K562 (cell line): ENCODE data around the gene TP53I3. TPM values are rescaled to one million over a fixed set of nuclear protein-coding genes. Genes with fewer than 3 reads are reported as not detected.

ENCODE experiments used
- CBX8 ChIP-seq: fragments of 200-600 bp; sonication (generic); IDR thresholded peaks from 2 replicates; pipeline ENCODE4 v1.6.1; 2012; ENCODE audit warnings: borderline replicate concordance, mixed run types, low read depth, mild to moderate bottlenecking, moderate library complexity, mixed read lengths, low read length, control low read depth, inconsistent platforms; ENCODE audit not compliant: poor library complexity, severe bottlenecking; ENCODE audit errors: extremely low read depth
- DPF2 ChIP-seq: fragments of 450-650 bp; IDR thresholded peaks from 2 replicates; pipeline ENCODE4 v1.6.1; 2016
- FOXA1 ChIP-seq: fragments of 450-650 bp; IDR thresholded peaks from 2 replicates; pipeline ENCODE4 v1.6.1; 2016; ENCODE audit warnings: mild to moderate bottlenecking, borderline replicate concordance
- FOXJ3 ChIP-seq: sonication (generic); formaldehyde crosslinking; IDR thresholded peaks from 2 replicates; pipeline ENCODE4 v1.4.0; 2020; ENCODE audit warnings: mild to moderate bottlenecking, missing genetic modification reagents
- GABPB1 ChIP-seq: sonication (generic); formaldehyde crosslinking; IDR thresholded peaks from 2 replicates; pipeline ENCODE4 v1.8.0; 2022; ENCODE audit warnings: mild to moderate bottlenecking, missing genetic modification reagents
- LEF1 ChIP-seq: fragments of 450-650 bp; IDR thresholded peaks from 2 replicates; pipeline ENCODE4 v1.6.1; 2016; ENCODE audit warnings: mild to moderate bottlenecking
- MED1 ChIP-seq: sonication (generic); formaldehyde crosslinking; IDR thresholded peaks from 2 replicates; pipeline ENCODE4 v1.8.1; 2023; ENCODE audit warnings: missing genetic modification reagents, borderline replicate concordance
- MEF2D ChIP-seq: conservative IDR thresholded peaks from 2 replicates; pipeline ENCODE4 v1.6.1; 2016; ENCODE audit warnings: low read depth, missing genetic modification characterization, missing compliant biosample characterization
- PTRF ChIP-seq: fragments of 450-650 bp; IDR thresholded peaks from 2 replicates; pipeline ENCODE4 v1.6.1; 2016; ENCODE audit warnings: mild to moderate bottlenecking, missing genetic modification characterization, missing compliant biosample characterization
- SMAD2 ChIP-seq: fragments of 150-350 bp; IDR thresholded peaks from 2 replicates; pipeline ENCODE4 v1.6.1; 2014; ENCODE audit warnings: low read depth, mild to moderate bottlenecking, low read length
- SNIP1 ChIP-seq: fragments of 450-650 bp; IDR thresholded peaks from 2 replicates; pipeline ENCODE4 v1.7.1; 2017; ENCODE audit warnings: low read depth, mild to moderate bottlenecking
- TAF9B ChIP-seq: fragments of 450-650 bp; IDR thresholded peaks from 2 replicates; pipeline ENCODE4 v1.6.1; 2018; ENCODE audit warnings: mild to moderate bottlenecking; ENCODE audit not compliant: partially characterized antibody
- ZNF143 ChIP-seq: sonication (generic); formaldehyde crosslinking; IDR thresholded peaks from 2 replicates; pipeline ENCODE4 v1.9.0; 2022; ENCODE audit warnings: mild to moderate bottlenecking, missing genetic modification reagents
- ZNF384 ChIP-seq: IDR thresholded peaks from 2 replicates; pipeline ENCODE4 v1.6.1; 2012; ENCODE audit warnings: low read depth, low read length, improper control_type of control experiment
- ZNF408 ChIP-seq: fragments of 250-450 bp; sonication (Bioruptor Pico); IDR thresholded peaks from 2 replicates; pipeline ENCODE4 v1.4.0; 2020; ENCODE audit warnings: low read depth, mild to moderate bottlenecking, moderate library complexity
- ZNF551 ChIP-seq: fragments of 250-450 bp; sonication (Bioruptor Pico); IDR thresholded peaks from 2 replicates; pipeline ENCODE4 v1.5.0; 2021; ENCODE audit warnings: mild to moderate bottlenecking, moderate library complexity
- ZNF785 ChIP-seq: fragments of 250-450 bp; sonication (Bioruptor Pico); IDR thresholded peaks from 2 replicates; pipeline ENCODE4 v1.4.0; 2020; ENCODE audit warnings: mild to moderate bottlenecking
- polyA plus RNA-seq, 8 experiments: library from polyadenylated mRNA; depleted of rRNA in 4 of 8; stranded (reverse) in 5 of 8; unstranded in 3 of 8; fragments of >200 nt; fragmentation: Nextera tagmentation in 2 of 8; fragmentation: Illumina TruSeq in 1 of 8; extraction: Ambion mirVana in 2 of 8; extraction: Trizol in 1 of 8; gene quantifications; 2 replicates each; pipeline versions ENCODE4 v1.2.1 to v1.2.3, GENCODE V29; 2011 to 2014; ENCODE audit warnings: inconsistent platforms in 1 of 8, missing spikeins in 1 of 8
- total RNA-seq, 7 experiments: library from RNA; depleted of rRNA in 6 of 7; stranded (reverse); fragments of >200 nt in 6 of 7; fragmentation: Illumina TruSeq in 2 of 7; extraction: Trizol in 2 of 7; gene quantifications; 2 replicates each; pipeline versions ENCODE4 v1.2.1 to v1.2.3, GENCODE V29; 2011 to 2021; ENCODE audit warnings: low replicate concordance in 1 of 7
- TF ChIP-seq, protein P1 (sequence below): fragments of 250-450 bp; sonication (Bioruptor Pico); IDR thresholded peaks from 2 replicates; pipeline ENCODE4 v1.8.0; 2021; ENCODE audit warnings: borderline replicate concordance, mild to moderate bottlenecking, moderate library complexity; ENCODE audit not compliant: poor library complexity, severe bottlenecking
- TF ChIP-seq, protein P2 (sequence below): fragments of 450-650 bp; IDR thresholded peaks from 2 replicates; pipeline ENCODE4 v1.6.1; 2016; ENCODE audit warnings: antibody characterized with exemption
- TF ChIP-seq, protein P3 (sequence below): fragments of 450-650 bp; IDR thresholded peaks from 2 replicates; pipeline ENCODE4 v1.6.1; 2018; ENCODE audit warnings: mild to moderate bottlenecking, low read depth; ENCODE audit not compliant: partially characterized antibody
- TF ChIP-seq, protein P4 (sequence below): fragments of 450-650 bp; formaldehyde crosslinking; IDR thresholded peaks from 2 replicates; pipeline ENCODE4 v1.4.0; 2020; ENCODE audit warnings: mild to moderate bottlenecking, moderate library complexity
- TF ChIP-seq, protein P5 (sequence below), 2 experiments: fragments of 250-450 bp in 1 of 2; fragments of 450-650 bp in 1 of 2; sonication (Bioruptor Pico) in 1 of 2; IDR thresholded peaks; 2 replicates each; pipeline versions ENCODE4 v1.6.1 to v1.8.0; 2016 to 2021; ENCODE audit warnings: mild to moderate bottlenecking in 2 of 2, moderate library complexity in 2 of 2, missing compliant biosample characterization in 1 of 2, missing genetic modification characterization in 1 of 2

Gene TP53I3
- total and polyA plus RNA-seq, 9 of the 15 experiments (the other 6 are each of a cell fraction or from before 2014, with no cell fraction given) = 0.65 to 9.5 (median 5.6) TPM

DNA sequence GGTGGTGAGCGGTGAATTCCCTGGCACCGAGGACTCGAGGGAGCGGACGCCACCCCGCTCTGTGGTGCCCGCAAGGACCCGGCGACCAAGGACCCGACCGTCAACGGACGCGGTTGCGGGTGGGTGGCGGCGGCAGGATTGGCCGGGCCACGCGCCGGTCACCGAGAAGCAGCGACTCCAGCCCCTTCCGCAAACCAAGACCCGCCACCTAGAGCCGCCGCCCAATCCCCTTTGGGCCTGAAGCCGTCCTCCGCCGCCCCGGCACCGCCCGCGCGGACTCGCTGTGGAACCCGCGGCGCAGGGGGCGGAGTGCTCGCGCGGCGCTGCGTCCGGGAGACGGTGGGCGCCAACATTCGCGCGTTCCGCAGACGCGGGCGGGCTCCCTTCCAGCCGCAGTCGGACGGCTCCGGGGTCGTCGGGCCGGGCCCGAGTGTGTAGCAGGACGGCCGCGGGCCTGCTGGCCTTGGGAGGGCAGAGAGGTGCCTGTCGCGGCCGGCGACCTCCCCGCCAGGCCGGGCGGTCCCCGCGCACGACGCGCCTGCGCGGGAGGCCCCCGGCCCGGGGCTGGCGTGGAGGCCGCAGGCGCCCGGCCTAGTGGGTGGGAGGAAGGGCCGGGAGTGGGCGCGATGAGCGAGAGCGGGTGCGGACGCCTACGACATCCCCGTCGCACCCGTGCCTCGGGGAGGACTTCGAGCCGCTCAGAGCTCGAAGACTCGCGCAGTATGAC lies 38.7 kb upstream of the TP53I3 start, which contains the start of the genes FAM228B and PFN4 (continued):
- TF ChIP-seq, protein P1, sequence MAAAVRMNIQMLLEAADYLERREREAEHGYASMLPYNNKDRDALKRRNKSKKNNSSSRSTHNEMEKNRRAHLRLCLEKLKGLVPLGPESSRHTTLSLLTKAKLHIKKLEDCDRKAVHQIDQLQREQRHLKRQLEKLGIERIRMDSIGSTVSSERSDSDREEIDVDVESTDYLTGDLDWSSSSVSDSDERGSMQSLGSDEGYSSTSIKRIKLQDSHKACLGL (CRISPR knock-in tag) = no peak
- TF ChIP-seq ZNF143 (CRISPR knock-in tag) (0 out of 2 replicates have a peak, but pooled peaks have one; percentile 9), FOXJ3 (CRISPR knock-in tag) (no peak), GABPB1 (CRISPR knock-in tag) (peak; percentile 82), TAF9B (no peak), PTRF (tag) (no peak), MEF2D (tag) (no peak), ZNF408 (CRISPR knock-in tag) (no peak), CBX8 (no peak), DPF2 (no peak), FOXA1 (no peak), LEF1 (no peak), ZNF785 (CRISPR knock-in tag) (no peak), SNIP1 (no peak), ZNF551 (CRISPR knock-in tag) (no peak), ZNF384 (no peak), MED1 (no peak), SMAD2 (no peak)
- TF ChIP-seq, protein P2, sequence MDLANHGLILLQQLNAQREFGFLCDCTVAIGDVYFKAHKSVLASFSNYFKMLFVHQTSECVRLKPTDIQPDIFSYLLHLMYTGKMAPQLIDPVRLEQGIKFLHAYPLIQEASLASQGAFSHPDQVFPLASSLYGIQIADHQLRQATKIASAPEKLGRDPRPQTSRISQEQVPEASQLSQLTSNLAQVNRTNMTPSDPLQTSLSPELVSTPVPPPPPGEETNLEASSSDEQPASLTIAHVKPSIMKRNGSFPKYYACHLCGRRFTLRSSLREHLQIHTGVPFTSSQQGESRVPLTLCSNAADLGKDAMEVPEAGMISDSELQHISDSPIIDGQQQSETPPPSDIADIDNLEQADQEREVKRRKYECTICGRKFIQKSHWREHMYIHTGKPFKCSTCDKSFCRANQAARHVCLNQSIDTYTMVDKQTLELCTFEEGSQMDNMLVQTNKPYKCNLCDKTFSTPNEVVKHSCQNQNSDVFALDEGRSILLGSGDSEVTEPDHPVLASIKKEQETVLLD = no peak
- TF ChIP-seq, protein P3, sequence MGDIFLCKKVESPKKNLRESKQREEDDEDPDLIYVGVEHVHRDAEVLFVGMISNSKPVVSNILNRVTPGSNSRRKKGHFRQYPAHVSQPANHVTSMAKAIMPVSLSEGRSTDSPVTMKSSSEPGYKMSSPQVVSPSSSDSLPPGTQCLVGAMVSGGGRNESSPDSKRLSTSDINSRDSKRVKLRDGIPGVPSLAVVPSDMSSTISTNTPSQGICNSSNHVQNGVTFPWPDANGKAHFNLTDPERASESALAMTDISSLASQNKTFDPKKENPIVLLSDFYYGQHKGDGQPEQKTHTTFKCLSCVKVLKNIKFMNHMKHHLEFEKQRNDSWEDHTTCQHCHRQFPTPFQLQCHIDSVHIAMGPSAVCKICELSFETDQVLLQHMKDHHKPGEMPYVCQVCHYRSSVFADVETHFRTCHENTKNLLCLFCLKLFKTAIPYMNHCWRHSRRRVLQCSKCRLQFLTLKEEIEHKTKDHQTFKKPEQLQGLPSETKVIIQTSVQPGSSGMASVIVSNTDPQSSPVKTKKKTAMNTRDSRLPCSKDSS = no peak
- TF ChIP-seq, protein P4, sequence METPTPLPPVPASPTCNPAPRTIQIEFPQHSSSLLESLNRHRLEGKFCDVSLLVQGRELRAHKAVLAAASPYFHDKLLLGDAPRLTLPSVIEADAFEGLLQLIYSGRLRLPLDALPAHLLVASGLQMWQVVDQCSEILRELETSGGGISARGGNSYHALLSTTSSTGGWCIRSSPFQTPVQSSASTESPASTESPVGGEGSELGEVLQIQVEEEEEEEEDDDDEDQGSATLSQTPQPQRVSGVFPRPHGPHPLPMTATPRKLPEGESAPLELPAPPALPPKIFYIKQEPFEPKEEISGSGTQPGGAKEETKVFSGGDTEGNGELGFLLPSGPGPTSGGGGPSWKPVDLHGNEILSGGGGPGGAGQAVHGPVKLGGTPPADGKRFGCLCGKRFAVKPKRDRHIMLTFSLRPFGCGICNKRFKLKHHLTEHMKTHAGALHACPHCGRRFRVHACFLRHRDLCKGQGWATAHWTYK (CRISPR knock-in tag) = no peak; the same call in 1 of the 2 replicates
- TF ChIP-seq, protein P5, sequence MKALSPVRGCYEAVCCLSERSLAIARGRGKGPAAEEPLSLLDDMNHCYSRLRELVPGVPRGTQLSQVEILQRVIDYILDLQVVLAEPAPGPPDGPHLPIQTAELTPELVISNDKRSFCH (CRISPR knock-in tag; IDR thresholded peaks at IDR 0.05) = no peak
- TF ChIP-seq, protein P5 (tag; IDR thresholded peaks at IDR 0.05) = 0 out of 2 replicates have a peak, but pooled peaks have one; percentile 44
